Measurements from ENCODE around the gene NAT8. TPM values are rescaled to one million over a fixed set of nuclear protein-coding genes. Genes with fewer than 3 reads are reported as not detected.
A peak's percentile ranks its signal among the peaks of the same experiment; 100 is the strongest.
"Not testable (repeated sequence)": the region's sequence is repeated elsewhere in the genome, so short reads cannot be mapped to it uniquely, and the experiment has no call there.

NAT8 gene, protein sequence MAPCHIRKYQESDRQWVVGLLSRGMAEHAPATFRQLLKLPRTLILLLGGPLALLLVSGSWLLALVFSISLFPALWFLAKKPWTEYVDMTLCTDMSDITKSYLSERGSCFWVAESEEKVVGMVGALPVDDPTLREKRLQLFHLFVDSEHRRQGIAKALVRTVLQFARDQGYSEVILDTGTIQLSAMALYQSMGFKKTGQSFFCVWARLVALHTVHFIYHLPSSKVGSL
- polyA plus RNA-seq (2011; rRNA removed) (not detected in 2 replicates), polyA minus RNA-seq (2011; rRNA and poly(A)+ RNA removed) (not detected in 2 replicates)

DNA sequence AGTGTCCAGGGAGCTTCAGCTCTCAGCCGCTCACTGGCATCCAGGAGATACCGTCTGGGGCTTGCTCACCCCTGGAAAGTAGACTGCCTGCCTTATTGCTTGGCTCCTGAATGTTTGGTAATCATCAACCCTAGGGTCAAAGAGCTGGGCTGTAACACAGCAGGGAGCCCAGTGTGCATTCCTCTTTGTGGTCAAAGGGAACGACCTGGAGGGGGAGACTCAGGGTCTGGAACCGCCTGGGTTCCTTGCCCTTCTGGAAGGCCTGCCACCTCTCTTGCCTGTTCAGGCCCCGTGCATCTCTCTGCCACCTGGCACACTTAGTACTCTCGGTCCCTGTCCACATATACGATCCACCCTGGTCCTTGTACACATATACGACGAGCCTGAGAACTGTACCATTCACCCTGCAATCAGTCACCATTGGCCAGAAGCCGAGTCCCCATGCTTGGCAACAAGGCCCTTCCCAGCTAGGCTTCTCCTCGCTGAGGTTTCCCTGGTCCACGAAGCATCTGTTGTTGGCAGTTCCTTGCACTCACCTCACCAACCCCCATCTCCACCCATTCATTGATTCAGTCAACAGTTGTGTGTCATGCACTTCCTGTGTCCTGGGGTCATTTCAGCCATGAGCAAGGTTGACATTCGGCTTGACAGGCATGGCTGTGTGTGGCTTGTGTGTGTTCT lies at the start of gene NAT8:
TSS of gene NAT8 (minus strand) at position 85 of the 681 bp plus-strand sequence. CDS start 794 bp downstream, outside the sequence.
- peaks cover 6% of the 10 kb centered on the region; the same call in 1 of the 2 replicates for H3K9me3 ChIP-seq (ENCODE audit: control insufficient read depth, insufficient read depth, low read length)
- TF ChIP-seq, protein P1, sequence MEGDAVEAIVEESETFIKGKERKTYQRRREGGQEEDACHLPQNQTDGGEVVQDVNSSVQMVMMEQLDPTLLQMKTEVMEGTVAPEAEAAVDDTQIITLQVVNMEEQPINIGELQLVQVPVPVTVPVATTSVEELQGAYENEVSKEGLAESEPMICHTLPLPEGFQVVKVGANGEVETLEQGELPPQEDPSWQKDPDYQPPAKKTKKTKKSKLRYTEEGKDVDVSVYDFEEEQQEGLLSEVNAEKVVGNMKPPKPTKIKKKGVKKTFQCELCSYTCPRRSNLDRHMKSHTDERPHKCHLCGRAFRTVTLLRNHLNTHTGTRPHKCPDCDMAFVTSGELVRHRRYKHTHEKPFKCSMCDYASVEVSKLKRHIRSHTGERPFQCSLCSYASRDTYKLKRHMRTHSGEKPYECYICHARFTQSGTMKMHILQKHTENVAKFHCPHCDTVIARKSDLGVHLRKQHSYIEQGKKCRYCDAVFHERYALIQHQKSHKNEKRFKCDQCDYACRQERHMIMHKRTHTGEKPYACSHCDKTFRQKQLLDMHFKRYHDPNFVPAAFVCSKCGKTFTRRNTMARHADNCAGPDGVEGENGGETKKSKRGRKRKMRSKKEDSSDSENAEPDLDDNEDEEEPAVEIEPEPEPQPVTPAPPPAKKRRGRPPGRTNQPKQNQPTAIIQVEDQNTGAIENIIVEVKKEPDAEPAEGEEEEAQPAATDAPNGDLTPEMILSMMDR (IDR thresholded peaks at IDR 0.05; ENCODE audit: low read depth, low read length) = no peak
- peaks cover 6% of the 10 kb centered on the region for H3K27me3 ChIP-seq (ENCODE audit: control insufficient read depth, insufficient read depth, low read length)
- H3K4me3 ChIP-seq (ENCODE audit: low read depth, low read length) = no peak within 1 kb of the TSS
- H3K27ac ChIP-seq (ENCODE audit: low read depth, low read length) = no peak within 1 kb of the TSS
- no peak for DNase-seq (ENCODE audit: low read depth, low spot score)
- ChIA-PET POLR2A (no interaction called here), CTCF (no interaction called here)

DNA sequence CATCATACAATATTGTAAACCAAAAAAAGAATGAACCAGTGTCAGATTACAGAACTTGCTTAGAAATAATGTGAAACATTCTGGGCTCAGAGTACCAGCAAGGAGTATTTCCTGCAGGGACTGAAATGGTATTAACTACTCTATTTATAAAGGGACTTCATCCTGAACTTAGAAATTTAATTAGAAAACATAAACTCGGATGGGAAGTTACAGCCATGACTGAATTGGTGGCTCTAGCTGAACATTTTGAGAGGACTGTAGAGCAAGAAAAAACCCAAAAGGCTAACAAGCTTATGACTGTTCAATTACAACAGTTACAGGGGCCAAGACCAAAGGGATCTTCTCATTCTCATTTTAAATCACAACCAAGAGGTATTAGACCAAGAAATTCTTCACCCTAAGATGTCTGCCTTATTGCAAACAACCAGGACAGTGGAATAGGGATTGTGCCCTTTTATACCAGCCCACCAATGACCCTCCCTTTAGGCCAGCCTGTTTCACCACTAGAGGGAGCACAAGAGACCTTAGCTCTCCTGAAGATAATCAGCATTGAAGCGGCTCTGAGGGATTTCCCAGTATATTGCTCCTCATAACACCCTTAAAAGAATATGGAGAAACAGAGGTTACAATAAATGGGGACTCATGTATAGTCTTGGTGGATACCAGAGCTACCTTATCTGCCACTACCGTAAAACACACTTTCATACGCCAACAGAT lies 48.3 kb upstream of the NAT8 start:
- CTCF ChIA-PET = interaction anchor here (0.7 to 1.3 kb wide), 2 partner anchors 10 to 168 kb away, joined by 3 read pairs; no protein-coding TSS in a partner anchor
- TF ChIP-seq, protein P1 (IDR thresholded peaks at IDR 0.05; ENCODE audit: low read depth, low read length) = peak; percentile 61
- H3K27ac ChIP-seq (ENCODE audit: low read depth, low read length); POLR2A ChIA-PET; H3K27me3 ChIP-seq (ENCODE audit: control insufficient read depth, insufficient read depth, low read length); H3K9me3 ChIP-seq (ENCODE audit: control insufficient read depth, insufficient read depth, low read length); H3K4me3 ChIP-seq (ENCODE audit: low read depth, low read length); DNase-seq (ENCODE audit: low read depth, low spot score): not testable (repeated sequence)

DNA sequence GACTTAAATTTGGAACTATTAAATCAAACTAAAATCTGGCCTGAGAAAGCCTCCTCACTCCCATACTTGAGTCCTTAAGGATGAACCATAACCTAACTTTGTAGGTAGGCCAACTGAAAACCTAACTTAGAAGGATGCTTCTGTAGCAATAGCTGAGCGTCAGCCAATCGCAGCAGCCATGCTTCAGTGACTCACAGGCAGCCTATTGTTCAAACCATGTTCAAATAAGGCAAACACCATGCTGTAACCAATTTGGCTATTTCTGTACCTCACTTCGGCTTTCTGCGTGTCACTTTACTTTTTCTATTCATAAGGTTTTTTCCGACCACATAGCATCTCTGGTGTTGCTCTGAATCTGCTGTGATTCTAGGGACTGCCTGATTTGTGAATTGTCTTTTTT lies 46.3 kb upstream of the NAT8 start:
- H3K4me3 ChIP-seq (ENCODE audit: low read depth, low read length); H3K9me3 ChIP-seq (ENCODE audit: control insufficient read depth, insufficient read depth, low read length); DNase-seq (ENCODE audit: low read depth, low spot score); POLR2A ChIA-PET; H3K27me3 ChIP-seq (ENCODE audit: control insufficient read depth, insufficient read depth, low read length); H3K27ac ChIP-seq (ENCODE audit: low read depth, low read length): not testable (repeated sequence)
- CTCF ChIA-PET = interaction anchor here (0.6 kb wide), 1 partner anchor 84 kb away, joined by 3 read pairs; no protein-coding TSS in a partner anchor

DNA sequence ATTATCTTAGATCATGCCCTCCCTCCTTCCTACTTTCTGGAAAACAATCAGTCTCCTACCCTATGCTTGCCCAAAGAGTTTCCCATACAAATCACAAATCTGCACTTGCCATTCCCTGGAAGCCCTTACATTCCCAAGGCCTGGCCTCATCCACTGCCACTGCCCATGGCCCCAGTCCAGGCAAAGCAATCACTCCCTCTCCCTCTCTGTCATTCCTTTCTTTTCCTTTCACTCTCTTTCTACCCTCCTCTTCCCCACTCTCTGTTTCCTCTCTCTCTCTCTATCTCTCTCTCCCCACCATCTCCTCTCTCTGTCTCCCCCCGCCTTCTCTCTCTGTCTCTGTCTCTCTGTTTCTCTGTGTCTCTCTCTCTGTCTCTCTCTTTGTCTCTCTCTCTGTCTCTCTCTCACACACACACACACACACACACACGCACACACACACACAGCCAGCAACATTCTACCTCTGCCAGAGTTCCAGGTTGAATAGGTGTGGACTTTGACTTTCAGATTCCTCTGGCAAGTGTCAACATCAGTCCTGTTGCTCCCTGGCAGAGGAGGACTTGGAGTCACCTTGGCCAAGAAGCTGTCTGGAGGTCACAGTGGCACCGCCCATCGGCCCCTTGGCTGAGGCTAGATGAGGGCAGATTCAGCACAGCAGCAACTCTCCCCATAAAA lies 43.7 kb upstream of the NAT8 start:
- no peaks in the 10 kb centered on the region for H3K27me3 ChIP-seq (ENCODE audit: control insufficient read depth, insufficient read depth, low read length)
- DNase-seq (ENCODE audit: low read depth, low spot score) = no peak
- no peak overlapping the region for H3K27ac ChIP-seq (ENCODE audit: low read depth, low read length)
- H3K4me3 ChIP-seq (ENCODE audit: low read depth, low read length) = no peak overlapping the region
- CTCF ChIA-PET = no interaction called here
- TF ChIP-seq, protein P1 (IDR thresholded peaks at IDR 0.05; ENCODE audit: low read depth, low read length) = no peak
- POLR2A ChIA-PET = no interaction called here
- H3K9me3 ChIP-seq (ENCODE audit: control insufficient read depth, insufficient read depth, low read length) = no peaks in the 10 kb centered on the region

DNA sequence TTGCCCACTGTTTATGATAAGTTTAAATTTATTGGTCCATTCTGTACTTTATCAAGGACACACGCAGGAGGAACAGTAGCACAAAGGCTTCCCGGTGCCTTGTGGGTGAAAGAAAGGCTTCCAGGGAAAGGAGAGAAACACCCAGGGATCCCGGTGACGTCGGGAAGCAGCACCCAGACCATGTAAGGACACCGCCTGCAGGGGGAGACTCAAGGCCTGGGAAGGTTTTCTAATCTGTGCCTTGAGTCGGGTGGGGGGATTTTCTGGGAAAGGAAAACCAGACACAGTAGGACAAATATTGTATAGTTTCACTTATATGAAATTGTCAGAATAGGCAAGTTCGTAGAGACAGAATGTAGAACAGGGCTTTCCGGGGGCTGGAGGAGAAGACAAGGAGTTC lies 42.7 kb upstream of the NAT8 start:
- TF ChIP-seq, protein P1 (IDR thresholded peaks at IDR 0.05; ENCODE audit: low read depth, low read length) = peak; percentile 15; the same call in 1 of the 2 replicates
- CTCF ChIA-PET; H3K27me3 ChIP-seq (ENCODE audit: control insufficient read depth, insufficient read depth, low read length); POLR2A ChIA-PET; H3K9me3 ChIP-seq (ENCODE audit: control insufficient read depth, insufficient read depth, low read length); H3K4me3 ChIP-seq (ENCODE audit: low read depth, low read length); DNase-seq (ENCODE audit: low read depth, low spot score); H3K27ac ChIP-seq (ENCODE audit: low read depth, low read length): not testable (repeated sequence)

DNA sequence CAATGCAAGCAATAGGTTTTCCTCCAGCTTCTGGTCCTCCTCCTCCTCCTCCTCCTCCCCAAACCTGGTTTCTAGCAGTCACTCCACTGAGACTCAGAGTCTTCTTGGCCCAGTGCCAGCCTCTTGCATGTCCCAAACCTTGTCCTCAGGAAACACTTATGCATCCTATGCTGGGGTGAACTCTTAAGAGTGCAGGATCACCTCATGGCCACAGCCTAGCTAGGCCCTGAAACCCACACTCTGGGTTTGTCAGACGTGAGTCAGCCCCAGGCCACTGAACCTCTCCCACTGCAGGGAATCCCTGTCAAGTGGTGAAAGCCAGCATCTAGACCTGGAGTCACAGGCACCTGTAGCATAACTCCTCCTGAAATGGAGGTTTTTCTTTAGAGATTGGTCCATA lies 42.1 kb upstream of the NAT8 start:
- POLR2A ChIA-PET; DNase-seq (ENCODE audit: low read depth, low spot score); H3K4me3 ChIP-seq (ENCODE audit: low read depth, low read length); CTCF ChIA-PET; H3K27ac ChIP-seq (ENCODE audit: low read depth, low read length); H3K27me3 ChIP-seq (ENCODE audit: control insufficient read depth, insufficient read depth, low read length); H3K9me3 ChIP-seq (ENCODE audit: control insufficient read depth, insufficient read depth, low read length): not testable (repeated sequence)

Data from AG04450 (cell line).